SK-MEL-5 (cell line): ENCODE data around the gene SIVA1. TPM values are rescaled to one million over a fixed set of nuclear protein-coding genes. Genes with fewer than 3 reads are reported as not detected.
A peak's percentile ranks its signal among the peaks of the same experiment; 100 is the strongest.
"Not testable (repeated sequence)": the region's sequence is repeated elsewhere in the genome, so short reads cannot be mapped to it uniquely, and the experiment has no call there.

ENCODE experiments used
- DNase-seq: peaks from one replicate; pipeline ENCODE4 v3.0.0-alpha.2; 2016; ENCODE audit warnings: low read depth, low spot score
- in situ Hi-C: cut with HindIII; loops from 2 replicates; pipeline ENCODE4 v1.10.0; 2016; ENCODE audit warnings: low sequenced_read_pairs, high pct_unique_total_duplicates, low pct_unique_long_range_greater_than_20kb
- total RNA-seq: library from RNA; depleted of rRNA; stranded (reverse); fragments of >200 nt; shearing (Covaris generic); gene quantifications from 2 replicates; pipeline ENCODE4 v1.2.3, GENCODE V29; 2014

The SIVA1 gene
- total RNA-seq, 1 experiment from 2014 or later = 94.9 TPM

GRCh38 chr14:104717137-104717536, 35.8 kb upstream of the SIVA1 start:
- in situ Hi-C loops = no loop called here
- DNase-seq = no peak

- DNase-seq = no peak
Measured at GRCh38 chr14:104717646-104718045, 35.3 kb upstream of the SIVA1 start.

GRCh38 chr14:104718147-104718546, 34.8 kb upstream of the SIVA1 start:
- in situ Hi-C loops = no loop called here

More at GRCh38 chr14:104717646-104718045, 35.3 kb upstream of the SIVA1 start:
- in situ Hi-C loops = no loop called here

GRCh38 chr14:104718871-104719270, 34.1 kb upstream of the SIVA1 start:
- in situ Hi-C loops = no loop called here
- no peak for DNase-seq

More at GRCh38 chr14:104718147-104718546, 34.8 kb upstream of the SIVA1 start:
- no peak for DNase-seq

GRCh38 chr14:104719343-104719742, 33.6 kb upstream of the SIVA1 start:
- in situ Hi-C loops = no loop called here
- DNase-seq = no peak

GRCh38 chr14:104721505-104722431, 31.2 kb upstream of the SIVA1 start:
- no peak for DNase-seq
- in situ Hi-C loops = no loop called here

- in situ Hi-C loops = no loop called here
- no peak for DNase-seq
Measured at GRCh38 chr14:104722938-104723650, 29.9 kb upstream of the SIVA1 start.

GRCh38 chr14:104723651-104724406, 29.1 kb upstream of the SIVA1 start, which contains the start of gene ADSS1:
ADSS1 (plus strand) TSS chr14:104724229; CDS start chr14:104724271, 42 bp downstream.
- in situ Hi-C loops = no loop called here
- peak; percentile 54 for DNase-seq

- DNase-seq = no peak
- in situ Hi-C loops = no loop called here
Measured at GRCh38 chr14:104724407-104724980, 28.5 kb upstream of the SIVA1 start.

- peak; percentile 40 for DNase-seq
- in situ Hi-C loops = no loop called here
Measured at GRCh38 chr14:104724981-104725771, 27.8 kb upstream of the SIVA1 start.

- in situ Hi-C loops = no loop called here
Measured at GRCh38 chr14:104725772-104726548, 27.0 kb upstream of the SIVA1 start.

GRCh38 chr14:104726600-104727451, 26.1 kb upstream of the SIVA1 start:
- no peak for DNase-seq

More at GRCh38 chr14:104725772-104726548, 27.0 kb upstream of the SIVA1 start:
- no peak for DNase-seq

GRCh38 chr14:104728631-104729030, 24.3 kb upstream of the SIVA1 start:
- no peak for DNase-seq
- in situ Hi-C loops = no loop called here

More at GRCh38 chr14:104726600-104727451, 26.1 kb upstream of the SIVA1 start:
- in situ Hi-C loops = no loop called here

- in situ Hi-C loops, DNase-seq: not testable (repeated sequence)
Measured at GRCh38 chr14:104729176-104729834, 23.6 kb upstream of the SIVA1 start.

- in situ Hi-C loops = no loop called here
- DNase-seq = no peak
Measured at GRCh38 chr14:104729835-104730181, 23.1 kb upstream of the SIVA1 start.
